Astrocyte (in vitro differentiated cells and primary cell): ENCODE data around the gene ESRRB.

ENCODE experiments used
- CTCF ChIP-seq: IDR thresholded peaks from 2 replicates; pipeline ENCODE4 v1.5.1; 2011; ENCODE audit warnings: low read depth, mild to moderate bottlenecking, inconsistent platforms, low read length, moderate library complexity; ENCODE audit not compliant: insufficient read depth
- EZH2 ChIP-seq: IDR thresholded peaks from 2 replicates; pipeline ENCODE4 v1.6.1; 2012; ENCODE audit warnings: mild to moderate bottlenecking, low read length, inconsistent platforms; ENCODE audit not compliant: insufficient read depth

DNA sequence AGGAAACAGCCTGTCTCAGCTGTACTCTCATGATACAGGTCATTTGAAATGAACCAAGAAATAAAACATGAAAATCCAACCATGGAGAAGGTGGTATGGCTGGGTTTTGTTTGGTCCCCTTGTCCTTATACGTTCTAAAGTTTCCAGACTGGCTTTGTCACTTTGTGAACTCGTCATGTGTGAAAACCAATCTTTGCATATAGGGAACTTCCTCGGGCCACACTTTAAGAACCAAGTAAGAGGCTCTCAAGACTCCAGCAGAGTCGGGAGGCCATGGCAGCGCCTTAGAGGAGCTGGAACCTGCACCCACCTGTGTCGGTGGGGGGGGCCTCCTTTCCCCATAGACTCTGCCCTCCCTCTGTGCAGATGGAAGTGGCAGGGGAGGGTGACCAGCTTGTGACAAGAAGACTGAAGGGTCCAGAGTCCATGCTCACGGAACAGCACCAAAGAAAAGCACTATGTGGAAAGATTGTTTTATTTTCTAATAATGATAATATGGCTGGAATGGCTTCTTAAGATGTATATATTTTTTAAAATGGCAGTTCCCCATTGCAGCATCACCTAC lies 125.3 kb downstream of the ESRRB start:
- TF ChIP-seq CTCF, result no peak
- TF ChIP-seq EZH2, result no peak
